Osteocyte (in vitro differentiated cells): ENCODE data around the gene JUNB. TPM values are rescaled to one million over a fixed set of nuclear protein-coding genes. Genes with fewer than 3 reads are reported as not detected.

Source experiments
- DNase-seq: peaks from one replicate; pipeline ENCODE4 v3.0.0; 2021; ENCODE audit warnings: mixed read lengths; ENCODE audit not compliant: unreplicated experiment; ENCODE audit errors: extremely low spot score
- H3K27ac Mint-ChIP-seq: one replicate; pipeline ENCODE4 v1.8.0; 2021; ENCODE audit warnings: mild to moderate bottlenecking, mixed read lengths; ENCODE audit not compliant: unreplicated experiment
- H3K27me3 Mint-ChIP-seq: one replicate; pipeline ENCODE4 v1.8.0; 2021; ENCODE audit warnings: mixed read lengths; ENCODE audit not compliant: unreplicated experiment
- H3K36me3 Mint-ChIP-seq: one replicate; pipeline ENCODE4 v1.8.0; 2021; ENCODE audit warnings: mixed read lengths; ENCODE audit not compliant: unreplicated experiment
- H3K4me1 Mint-ChIP-seq: one replicate; pipeline ENCODE4 v1.8.0; 2021; ENCODE audit warnings: mixed read lengths; ENCODE audit not compliant: unreplicated experiment
- H3K4me3 Mint-ChIP-seq: one replicate; pipeline ENCODE4 v1.8.0; 2021; ENCODE audit warnings: mild to moderate bottlenecking, moderate library complexity, mixed read lengths; ENCODE audit not compliant: unreplicated experiment
- H3K9me3 Mint-ChIP-seq: one replicate; pipeline ENCODE4 v1.8.0; 2021; ENCODE audit warnings: mixed read lengths; ENCODE audit not compliant: unreplicated experiment
- total RNA-seq: library from RNA; stranded (reverse); gene quantifications from 2 replicates; pipeline ENCODE4 v1.2.1, GENCODE V29; 2021
- TF ChIP-seq, protein P1 (sequence below): fragments of 200-600 bp; sonication (generic); IDR thresholded peaks from 2 replicates; pipeline ENCODE4 v1.5.0; 2021; ENCODE audit warnings: antibody characterized with exemption, mild to moderate bottlenecking, moderate library complexity

The JUNB gene
- total RNA-seq, 1 donor from 2014 or later: 158 TPM

GRCh38 chr19:12778905-12779161, 12.5 kb upstream of the JUNB start:
- Mint-ChIP-seq H3K27me3 (no peaks in the 10 kb centered on the region), H3K4me1 (peaks cover 44% of the 10 kb centered on the region), H3K36me3 (no peaks in the 10 kb centered on the region), H3K27ac (peak overlapping the region; percentile 98), H3K4me3 (peak overlapping the region; percentile 78), H3K9me3 (no peaks in the 10 kb centered on the region)
- no peak for DNase-seq
- TF ChIP-seq, protein P1, sequence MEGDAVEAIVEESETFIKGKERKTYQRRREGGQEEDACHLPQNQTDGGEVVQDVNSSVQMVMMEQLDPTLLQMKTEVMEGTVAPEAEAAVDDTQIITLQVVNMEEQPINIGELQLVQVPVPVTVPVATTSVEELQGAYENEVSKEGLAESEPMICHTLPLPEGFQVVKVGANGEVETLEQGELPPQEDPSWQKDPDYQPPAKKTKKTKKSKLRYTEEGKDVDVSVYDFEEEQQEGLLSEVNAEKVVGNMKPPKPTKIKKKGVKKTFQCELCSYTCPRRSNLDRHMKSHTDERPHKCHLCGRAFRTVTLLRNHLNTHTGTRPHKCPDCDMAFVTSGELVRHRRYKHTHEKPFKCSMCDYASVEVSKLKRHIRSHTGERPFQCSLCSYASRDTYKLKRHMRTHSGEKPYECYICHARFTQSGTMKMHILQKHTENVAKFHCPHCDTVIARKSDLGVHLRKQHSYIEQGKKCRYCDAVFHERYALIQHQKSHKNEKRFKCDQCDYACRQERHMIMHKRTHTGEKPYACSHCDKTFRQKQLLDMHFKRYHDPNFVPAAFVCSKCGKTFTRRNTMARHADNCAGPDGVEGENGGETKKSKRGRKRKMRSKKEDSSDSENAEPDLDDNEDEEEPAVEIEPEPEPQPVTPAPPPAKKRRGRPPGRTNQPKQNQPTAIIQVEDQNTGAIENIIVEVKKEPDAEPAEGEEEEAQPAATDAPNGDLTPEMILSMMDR: no peak

DNA sequence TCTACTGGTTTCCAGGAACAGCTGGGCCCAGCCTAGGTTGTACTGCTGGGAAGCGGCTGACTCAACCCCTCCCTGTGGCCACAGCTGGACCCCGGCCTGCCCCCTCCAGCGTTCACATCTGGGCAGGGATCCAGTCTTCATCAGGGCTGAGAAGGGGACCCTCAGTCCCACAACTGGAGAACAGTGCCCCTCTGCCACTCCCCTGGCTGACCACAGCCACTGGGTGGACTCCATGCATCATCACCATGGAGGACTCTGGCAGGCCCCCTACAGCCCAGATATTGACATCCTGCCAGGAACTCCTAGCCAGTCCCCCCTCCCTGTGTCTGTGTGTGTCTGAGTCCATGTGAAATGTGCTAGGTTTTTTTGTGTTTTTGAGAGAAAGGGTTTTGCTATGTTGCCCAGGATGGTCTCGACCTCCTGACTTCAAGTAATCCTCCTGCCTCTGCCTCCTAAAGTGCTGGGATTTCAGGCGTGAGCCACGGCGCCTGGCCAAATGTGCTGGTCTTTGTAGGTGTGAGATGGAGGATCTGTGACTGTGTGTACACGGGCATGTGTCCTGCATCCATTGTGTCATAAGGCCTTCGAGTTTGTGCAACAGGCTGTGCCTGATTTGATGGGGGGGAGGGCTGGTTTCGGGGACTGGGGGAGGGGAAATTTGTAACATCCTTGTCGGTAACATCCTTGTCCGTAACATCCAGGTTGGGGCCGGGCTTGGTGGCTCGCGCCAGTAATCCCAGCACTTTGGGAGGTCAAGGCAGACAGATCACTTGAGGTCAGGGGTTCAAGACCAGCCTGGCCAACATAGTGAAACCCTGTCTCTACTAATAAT, 11.9 kb upstream of the JUNB start:
- no peaks in the 10 kb centered on the region for H3K36me3 Mint-ChIP-seq
- H3K9me3 Mint-ChIP-seq: no peaks in the 10 kb centered on the region
- peaks cover 43% of the 10 kb centered on the region for H3K4me1 Mint-ChIP-seq
- H3K4me3 Mint-ChIP-seq: peak overlapping the region; percentile 78
- peak; percentile 89 for DNase-seq
- H3K27me3 Mint-ChIP-seq: no peaks in the 10 kb centered on the region
- TF ChIP-seq, protein P1: peak; percentile 17
- H3K27ac Mint-ChIP-seq: peak overlapping the region; percentile 98

DNA sequence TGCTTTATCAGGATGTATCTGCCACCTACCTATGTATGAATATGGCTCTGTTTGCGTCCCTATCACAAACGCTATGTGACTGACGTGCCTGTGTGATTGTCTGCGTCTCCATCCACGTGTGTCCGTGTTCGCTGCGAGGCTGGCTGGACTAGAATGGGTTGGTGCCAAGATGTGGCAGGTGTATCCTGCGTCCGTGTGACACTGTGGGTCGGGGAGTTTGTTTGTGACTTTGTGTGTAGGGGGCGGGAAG, 9.2 kb upstream of the JUNB start:
- no peak for DNase-seq
- Mint-ChIP-seq H3K4me1 (peaks cover 44% of the 10 kb centered on the region), H3K27me3 (no peaks in the 10 kb centered on the region), H3K9me3 (no peaks in the 10 kb centered on the region), H3K27ac (peak overlapping the region; percentile 85), H3K36me3 (no peaks in the 10 kb centered on the region), H3K4me3 (peak overlapping the region; percentile 70)
- TF ChIP-seq, protein P1: no peak

GRCh38 chr19:12782424-12783290, 8.6 kb upstream of the JUNB start:
- H3K36me3 Mint-ChIP-seq: no peaks in the 10 kb centered on the region
- peaks cover 40% of the 10 kb centered on the region for H3K4me1 Mint-ChIP-seq
- H3K9me3 Mint-ChIP-seq: no peaks in the 10 kb centered on the region
- H3K27ac Mint-ChIP-seq: peak overlapping the region; percentile 85
- peak overlapping the region; percentile 70 for H3K4me3 Mint-ChIP-seq
- TF ChIP-seq, protein P1: no peak
- DNase-seq: no peak
- H3K27me3 Mint-ChIP-seq: no peaks in the 10 kb centered on the region

DNA sequence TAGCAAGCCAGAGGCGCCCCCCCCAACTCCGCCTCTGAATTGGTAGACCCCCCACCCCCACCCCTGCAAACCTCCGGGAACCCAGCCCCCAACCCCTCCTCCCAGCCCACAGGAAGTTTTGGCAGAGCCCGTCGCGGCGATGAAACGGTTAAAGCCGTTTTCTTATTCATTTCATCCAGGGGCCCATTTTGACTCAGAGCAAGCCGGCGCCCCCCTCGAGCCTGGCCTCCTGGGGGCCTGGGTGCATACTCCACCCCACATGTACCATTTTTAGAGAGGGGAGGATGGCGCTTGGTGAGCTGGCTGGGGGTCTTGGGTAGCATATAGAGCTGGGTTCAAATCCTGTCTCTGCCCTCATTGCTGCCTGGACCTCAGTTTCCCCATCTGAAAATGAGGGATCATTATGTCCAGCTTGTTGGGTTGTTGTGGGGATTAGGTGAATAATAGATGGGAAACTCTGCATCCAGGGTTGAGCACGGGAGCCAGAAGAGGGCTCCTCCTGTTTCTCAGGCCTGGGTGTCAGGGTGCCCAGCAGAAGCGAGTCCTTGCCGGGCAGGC, 7.9 kb upstream of the JUNB start:
- H3K27ac Mint-ChIP-seq: no peak overlapping the region

More for the DNA sequence above, 7.9 kb upstream of the JUNB start:
- H3K4me1 Mint-ChIP-seq: peaks cover 42% of the 10 kb centered on the region
- TF ChIP-seq, protein P1: no peak
- H3K9me3 Mint-ChIP-seq: no peaks in the 10 kb centered on the region
- no peak for DNase-seq
- H3K27me3 Mint-ChIP-seq: no peaks in the 10 kb centered on the region
- H3K36me3 Mint-ChIP-seq: no peaks in the 10 kb centered on the region
- H3K4me3 Mint-ChIP-seq: peak overlapping the region; percentile 62
